ENCODE measurements around the gene SEC61B. TPM values are rescaled to one million over a fixed set of nuclear protein-coding genes. Genes with fewer than 3 reads are reported as not detected.
A peak's percentile ranks its signal among the peaks of the same experiment; 100 is the strongest.

The SEC61B gene
- total RNA-seq, 2 experiments from 2014 or later: 161 to 166 TPM

DNA sequence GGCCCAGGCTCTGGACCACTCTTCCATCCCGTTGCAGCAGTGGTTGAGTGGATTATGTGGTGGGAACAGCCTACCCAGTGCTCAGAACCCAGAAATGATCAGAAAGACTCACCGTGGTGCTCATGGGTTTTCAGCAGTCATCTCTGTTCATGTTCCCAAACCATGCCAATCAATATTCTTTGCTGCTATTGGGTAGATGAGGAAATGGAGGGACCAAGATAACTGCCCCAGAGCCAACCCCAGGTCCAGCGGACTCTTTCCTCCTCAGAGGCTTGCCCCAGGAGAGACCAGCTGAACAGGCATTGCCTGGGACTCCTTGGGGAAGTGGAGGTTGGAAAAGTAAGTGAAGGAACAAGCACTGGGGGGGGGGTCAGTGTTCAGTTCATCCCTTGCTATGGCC lies 38.5 kb upstream of the SEC61B start:
- Mint-ChIP-seq H3K4me3 (no peak overlapping the region), H3K27ac (no peak overlapping the region), H3K9me3 (no peaks in the 10 kb centered on the region), H3K36me3 (no peaks in the 10 kb centered on the region), H3K4me1 (ENCODE audit: low read depth) (peaks cover 43% of the 10 kb centered on the region), H3K27me3 (no peaks in the 10 kb centered on the region)
- intact Hi-C loops (cut with micrococcal nuclease): loop anchor here (2.0 to 10.0 kb wide), 8 partner anchors 21 to 1411 kb away; partner anchors contain the start of genes NR4A3 and SEC61B
- CTCF ChIA-PET: interaction anchor here (1.5 to 5.1 kb wide), 4 partner anchors 10 to 29 kb away, joined by 6 to 35 read pairs (median 14); no protein-coding TSS in a partner anchor
- POLR2A ChIA-PET: no interaction called here
- no peak for DNase-seq

DNA sequence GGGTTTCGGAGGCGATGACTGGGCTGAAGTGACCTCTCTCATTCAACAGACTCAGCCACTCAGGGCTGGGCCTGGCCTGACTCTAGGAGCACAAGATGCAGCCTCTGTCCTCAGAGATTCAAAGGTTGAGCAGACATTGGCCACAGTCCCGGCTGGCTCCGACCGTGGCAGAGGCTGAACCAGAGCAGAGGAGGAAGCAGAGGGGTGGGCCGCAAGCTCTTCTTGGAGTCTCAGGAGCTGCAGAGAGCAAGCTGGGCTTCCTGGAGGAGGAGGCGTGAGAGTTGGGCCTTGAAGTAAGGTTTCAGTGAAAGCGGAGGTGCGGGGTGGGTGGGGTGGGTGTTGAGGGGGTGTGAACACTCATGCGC lies 38.0 kb upstream of the SEC61B start:
- Mint-ChIP-seq H3K9me3 (no peaks in the 10 kb centered on the region), H3K36me3 (no peaks in the 10 kb centered on the region), H3K4me3 (no peak overlapping the region), H3K27ac (no peak overlapping the region), H3K27me3 (no peaks in the 10 kb centered on the region), H3K4me1 (ENCODE audit: low read depth) (peaks cover 38% of the 10 kb centered on the region)
- intact Hi-C loops (cut with micrococcal nuclease): loop anchor here (2.0 to 10.0 kb wide), 8 partner anchors 21 to 1411 kb away; partner anchors contain the start of genes NR4A3 and SEC61B
- DNase-seq: no peak
- ChIA-PET CTCF (interaction anchor here (0.6 to 5.1 kb wide), 24 partner anchors 10 to 829 kb away, joined by 3 to 35 read pairs (median 4); partner anchors contain the start of genes ALG2 and SEC61B), POLR2A (no interaction called here)

DNA sequence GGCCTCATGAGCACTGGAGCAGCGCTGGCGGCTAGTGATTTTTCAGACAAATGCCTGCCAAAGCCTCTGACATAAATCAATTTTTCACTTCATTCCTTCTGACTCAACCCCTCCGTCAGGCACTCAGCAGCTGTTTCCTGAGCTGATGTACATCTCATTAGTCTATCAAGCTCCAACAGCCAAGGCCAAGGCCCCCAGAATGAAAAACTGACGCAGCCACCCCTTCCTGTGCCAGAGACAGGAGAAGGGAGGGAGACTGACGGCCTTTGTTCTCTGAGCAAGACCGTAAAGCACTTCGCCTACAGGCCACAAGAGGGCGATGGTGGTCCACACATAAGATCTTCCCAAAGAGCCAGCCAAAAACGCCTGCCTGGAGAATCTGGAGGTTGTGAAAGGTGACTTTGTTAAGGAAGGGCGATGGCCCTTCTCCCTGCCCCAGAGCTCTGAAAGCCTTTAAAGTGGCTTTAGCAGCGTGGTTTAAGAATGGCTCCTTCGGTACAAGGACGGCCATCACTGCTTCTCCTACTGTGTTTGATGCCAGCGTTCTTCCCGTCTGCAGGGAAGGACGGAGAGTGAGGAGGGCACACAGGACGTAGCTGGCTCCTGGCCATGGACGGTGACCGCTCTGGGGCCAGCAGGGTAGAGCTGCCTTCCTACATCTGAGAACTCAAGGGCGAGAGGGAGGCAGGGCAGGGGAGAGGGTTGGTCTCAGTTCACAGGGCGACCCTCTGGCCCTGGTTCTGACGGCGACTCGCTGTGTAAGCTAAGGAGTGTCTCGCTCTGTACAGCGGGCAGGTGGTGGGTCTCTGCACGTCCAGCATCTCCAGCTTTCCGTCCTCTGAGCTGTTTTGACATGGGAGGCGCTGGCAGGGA lies 37.4 kb upstream of the SEC61B start:
- no peak overlapping the region for H3K27ac Mint-ChIP-seq
- no peaks in the 10 kb centered on the region for H3K9me3 Mint-ChIP-seq
- H3K36me3 Mint-ChIP-seq: no peaks in the 10 kb centered on the region
- peak; percentile 86 for DNase-seq
- peaks cover 33% of the 10 kb centered on the region for H3K4me1 Mint-ChIP-seq (ENCODE audit: low read depth)
- CTCF ChIA-PET: interaction anchor here (0.6 to 5.1 kb wide), 36 partner anchors 10 to 1139 kb away, joined by 3 to 35 read pairs (median 4); partner anchors contain the start of genes ALG2 and SEC61B
- intact Hi-C loops (cut with micrococcal nuclease): loop anchor here (2.0 to 10.0 kb wide), 8 partner anchors 22 to 1410 kb away; partner anchors contain the start of genes NR4A3 and SEC61B
- no peaks in the 10 kb centered on the region for H3K27me3 Mint-ChIP-seq
- H3K4me3 Mint-ChIP-seq: no peak overlapping the region
- POLR2A ChIA-PET: no interaction called here

DNA sequence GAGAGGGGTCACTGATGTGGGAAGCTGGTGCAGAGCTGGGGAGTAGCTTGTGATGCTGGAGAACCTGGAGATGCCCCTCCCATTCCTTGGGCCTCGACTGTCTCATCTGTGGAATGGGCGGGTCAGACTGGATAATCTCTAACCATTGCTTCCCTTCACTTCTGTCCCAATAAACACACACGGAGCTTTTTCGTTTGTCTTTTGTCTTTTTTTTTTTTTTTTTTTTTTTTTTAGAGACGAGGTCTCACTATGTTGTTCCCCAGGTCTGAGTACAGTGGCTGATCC lies 36.8 kb upstream of the SEC61B start:
- DNase-seq: no peak
- intact Hi-C loops (cut with micrococcal nuclease): loop anchor here (2.0 to 10.0 kb wide), 6 partner anchors 22 to 1410 kb away; partner anchors contain the start of gene SEC61B
- H3K27me3 Mint-ChIP-seq: no peaks in the 10 kb centered on the region
- no peak overlapping the region for H3K4me3 Mint-ChIP-seq
- ChIA-PET POLR2A (no interaction called here), CTCF (interaction anchor here (0.6 to 5.1 kb wide), 32 partner anchors 9 to 1138 kb away, joined by 3 to 35 read pairs (median 4); partner anchors contain the start of genes ALG2 and SEC61B)
- H3K4me1 Mint-ChIP-seq (ENCODE audit: low read depth): peaks cover 29% of the 10 kb centered on the region
- no peaks in the 10 kb centered on the region for H3K9me3 Mint-ChIP-seq
- H3K36me3 Mint-ChIP-seq: no peaks in the 10 kb centered on the region
- no peak overlapping the region for H3K27ac Mint-ChIP-seq

DNA sequence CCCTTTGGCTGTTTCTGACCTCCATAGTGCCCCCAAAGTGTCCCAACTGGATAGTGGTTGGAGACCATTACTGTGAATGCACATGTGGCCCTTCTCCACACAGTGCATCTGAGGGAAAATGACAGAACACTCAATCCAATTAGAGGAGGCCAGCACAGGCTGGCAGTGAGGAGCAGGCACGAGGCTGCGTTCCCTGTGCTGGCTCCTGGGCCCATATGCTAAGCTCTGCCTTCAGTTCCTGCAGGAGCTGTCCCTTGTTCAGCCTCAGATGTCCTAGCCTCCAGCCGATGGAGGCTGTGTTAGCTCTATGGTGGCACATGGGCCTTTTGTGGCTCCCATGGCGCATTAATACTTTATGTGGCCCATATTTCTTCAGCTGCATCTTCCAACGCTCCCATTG lies 36.1 kb upstream of the SEC61B start:
- Mint-ChIP-seq H3K4me1 (ENCODE audit: low read depth) (peaks cover 23% of the 10 kb centered on the region), H3K27ac (no peak overlapping the region), H3K4me3 (no peak overlapping the region), H3K36me3 (no peaks in the 10 kb centered on the region), H3K9me3 (no peaks in the 10 kb centered on the region), H3K27me3 (no peaks in the 10 kb centered on the region)
- no peak for DNase-seq
- intact Hi-C loops (cut with micrococcal nuclease): loop anchor here (2.0 to 10.0 kb wide), 6 partner anchors 23 to 1409 kb away; partner anchors contain the start of gene SEC61B
- ChIA-PET POLR2A (no interaction called here), CTCF (interaction anchor here (0.6 to 5.1 kb wide), 13 partner anchors 8 to 825 kb away, joined by 3 to 35 read pairs (median 8); partner anchors contain the start of genes ALG2 and SEC61B)

DNA sequence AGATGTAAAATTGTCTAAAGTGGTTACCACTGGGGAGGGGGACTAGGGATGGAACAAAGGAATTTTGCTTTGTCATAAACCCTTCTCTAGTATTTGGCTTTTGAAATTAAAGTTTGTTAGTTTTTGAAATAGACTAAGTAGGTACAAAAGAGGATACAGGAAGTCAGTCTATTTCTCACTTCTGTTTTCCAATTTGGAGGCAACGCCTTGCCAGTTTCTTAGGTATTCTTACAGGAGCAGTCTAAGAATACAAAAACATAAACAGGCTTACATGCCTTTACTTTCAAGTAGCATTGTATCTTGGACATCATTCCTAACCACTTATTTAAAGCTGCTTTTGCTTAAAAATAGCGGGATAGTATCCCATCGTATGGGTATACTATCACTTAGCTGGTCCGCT lies 34.8 kb upstream of the SEC61B start:
- Mint-ChIP-seq H3K27me3 (no peaks in the 10 kb centered on the region), H3K4me1 (ENCODE audit: low read depth) (peaks cover 11% of the 10 kb centered on the region), H3K27ac (no peak overlapping the region), H3K36me3 (no peaks in the 10 kb centered on the region), H3K9me3 (no peaks in the 10 kb centered on the region), H3K4me3 (no peak overlapping the region)
- POLR2A ChIA-PET: no interaction called here
- CTCF ChIA-PET: interaction anchor here (0.9 kb wide), 2 partner anchors 9 to 44 kb away, joined by 4 to 5 read pairs; no protein-coding TSS in a partner anchor
- DNase-seq: no peak
- intact Hi-C loops (cut with micrococcal nuclease): loop anchor here (10.0 kb wide), 4 partner anchors 1027 to 1407 kb away; no protein-coding TSS in a partner anchor

DNA sequence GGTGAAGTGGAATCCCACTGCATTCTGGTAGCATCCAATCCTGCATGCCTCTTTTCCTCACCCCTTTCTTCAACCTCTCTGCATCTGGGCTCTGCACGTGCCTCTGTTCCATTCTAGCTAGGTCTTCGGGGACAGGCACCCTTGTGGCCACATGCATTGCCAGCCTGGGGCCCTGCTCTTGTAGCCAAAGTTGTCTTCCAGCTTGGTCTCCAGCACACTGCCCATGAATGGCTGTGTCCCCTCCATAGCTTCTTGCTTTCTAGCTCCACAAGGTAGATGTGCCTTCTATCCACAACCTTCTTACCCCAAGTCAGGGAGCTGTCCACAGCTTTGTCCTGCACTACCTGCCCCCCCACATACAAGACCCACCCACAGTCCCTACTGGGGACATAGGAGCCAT lies 32.9 kb upstream of the SEC61B start:
- intact Hi-C loops (cut with micrococcal nuclease): loop anchor here (10.0 kb wide), 4 partner anchors 1026 to 1406 kb away; no protein-coding TSS in a partner anchor
- no peaks in the 10 kb centered on the region for H3K36me3 Mint-ChIP-seq
- ChIA-PET POLR2A (interaction anchor here (1.9 kb wide), 1 partner anchor 8 kb away, joined by 4 read pairs; no protein-coding TSS in a partner anchor), CTCF (no interaction called here)
- H3K27me3 Mint-ChIP-seq: no peaks in the 10 kb centered on the region
- no peak overlapping the region for H3K27ac Mint-ChIP-seq
- H3K4me1 Mint-ChIP-seq (ENCODE audit: low read depth): peaks cover 3% of the 10 kb centered on the region
- no peaks in the 10 kb centered on the region for H3K9me3 Mint-ChIP-seq
- no peak overlapping the region for H3K4me3 Mint-ChIP-seq
- no peak for DNase-seq

DNA sequence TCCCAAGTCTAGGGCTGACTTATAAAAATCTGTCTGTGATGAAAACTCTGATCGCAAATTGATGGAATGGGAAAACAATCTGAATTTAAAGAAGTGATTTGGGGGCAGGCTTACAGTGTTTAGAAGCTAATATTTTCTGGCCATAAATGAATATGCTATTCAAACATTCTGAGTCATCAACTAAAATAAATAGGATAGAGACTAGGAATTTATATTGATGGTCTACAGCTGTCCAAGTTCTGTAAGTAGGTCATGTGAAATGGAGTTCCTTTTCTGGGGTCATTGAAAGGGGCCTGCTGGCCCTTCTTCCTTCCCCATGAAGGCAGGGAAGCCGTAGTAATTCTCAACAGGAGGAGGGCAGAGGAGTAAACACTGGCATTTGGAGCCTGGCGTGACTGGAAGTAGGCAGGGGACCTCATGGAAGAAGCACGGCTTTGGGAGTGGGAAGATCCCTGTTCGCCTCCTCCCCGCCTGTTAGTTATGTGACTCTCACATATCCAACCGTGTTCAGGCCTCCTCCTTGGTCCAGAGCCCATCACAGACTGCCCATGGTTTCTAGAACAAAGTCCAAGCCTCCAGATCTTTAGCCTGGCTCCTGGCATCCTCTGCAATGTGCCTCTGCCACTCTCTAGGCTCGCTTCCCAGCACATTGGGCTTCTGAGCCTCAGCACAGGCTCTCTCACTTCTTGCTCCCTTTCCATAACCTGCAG lies 32.0 kb upstream of the SEC61B start:
- Mint-ChIP-seq H3K4me1 (ENCODE audit: low read depth) (no peaks in the 10 kb centered on the region), H3K27me3 (no peaks in the 10 kb centered on the region), H3K4me3 (no peak overlapping the region), H3K27ac (no peak overlapping the region), H3K9me3 (no peaks in the 10 kb centered on the region), H3K36me3 (no peaks in the 10 kb centered on the region)
- ChIA-PET POLR2A (no interaction called here), CTCF (interaction anchor here (1.0 kb wide), 1 partner anchor 42 kb away, joined by 3 read pairs; no protein-coding TSS in a partner anchor)
- DNase-seq: no peak
- intact Hi-C loops (cut with micrococcal nuclease): loop anchor here (10.0 kb wide), 4 partner anchors 1025 to 1405 kb away; no protein-coding TSS in a partner anchor

DNA sequence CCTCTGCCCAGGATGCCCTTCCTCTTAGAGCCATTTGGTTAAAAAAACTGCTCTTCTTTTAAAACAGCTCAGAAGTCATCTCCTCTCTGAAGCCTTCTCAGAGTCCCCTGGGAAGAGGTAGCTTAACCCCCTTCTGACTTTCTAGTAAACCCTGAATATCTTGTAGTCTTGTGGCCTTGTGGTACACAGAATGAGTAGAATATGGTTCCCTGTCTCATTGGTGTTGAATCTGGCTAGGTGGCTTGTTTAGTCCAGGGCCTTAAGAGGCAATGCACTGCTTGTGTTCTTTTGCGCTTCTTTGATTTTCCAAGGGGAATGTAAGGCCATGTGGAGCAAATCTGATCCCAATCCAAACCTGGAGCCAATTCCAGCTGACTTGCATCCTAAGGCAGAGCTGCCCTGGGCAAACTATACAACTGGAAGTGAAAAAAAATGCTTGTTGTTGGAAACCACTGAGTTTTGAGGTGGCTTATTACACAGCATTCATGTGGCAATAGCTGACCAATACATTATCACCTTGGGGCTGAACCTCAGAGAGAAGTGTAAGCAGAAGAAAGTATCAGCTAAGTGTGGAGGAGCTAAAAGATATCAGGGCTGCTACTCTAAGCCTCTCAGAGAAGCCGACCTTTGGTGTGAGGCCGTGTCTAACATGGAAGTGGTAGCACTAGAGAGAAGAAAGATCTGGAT lies 31.3 kb upstream of the SEC61B start:
- Mint-ChIP-seq H3K27me3 (no peaks in the 10 kb centered on the region), H3K4me3 (no peak overlapping the region), H3K9me3 (no peaks in the 10 kb centered on the region), H3K36me3 (no peaks in the 10 kb centered on the region), H3K27ac (no peak overlapping the region), H3K4me1 (ENCODE audit: low read depth) (no peaks in the 10 kb centered on the region)
- intact Hi-C loops (cut with micrococcal nuclease): no loop called here
- ChIA-PET CTCF (interaction anchor here (1.0 to 1.5 kb wide), 2 partner anchors 41 to 50 kb away, joined by 3 read pairs; no protein-coding TSS in a partner anchor), POLR2A (no interaction called here)
- no peak for DNase-seq

DNA sequence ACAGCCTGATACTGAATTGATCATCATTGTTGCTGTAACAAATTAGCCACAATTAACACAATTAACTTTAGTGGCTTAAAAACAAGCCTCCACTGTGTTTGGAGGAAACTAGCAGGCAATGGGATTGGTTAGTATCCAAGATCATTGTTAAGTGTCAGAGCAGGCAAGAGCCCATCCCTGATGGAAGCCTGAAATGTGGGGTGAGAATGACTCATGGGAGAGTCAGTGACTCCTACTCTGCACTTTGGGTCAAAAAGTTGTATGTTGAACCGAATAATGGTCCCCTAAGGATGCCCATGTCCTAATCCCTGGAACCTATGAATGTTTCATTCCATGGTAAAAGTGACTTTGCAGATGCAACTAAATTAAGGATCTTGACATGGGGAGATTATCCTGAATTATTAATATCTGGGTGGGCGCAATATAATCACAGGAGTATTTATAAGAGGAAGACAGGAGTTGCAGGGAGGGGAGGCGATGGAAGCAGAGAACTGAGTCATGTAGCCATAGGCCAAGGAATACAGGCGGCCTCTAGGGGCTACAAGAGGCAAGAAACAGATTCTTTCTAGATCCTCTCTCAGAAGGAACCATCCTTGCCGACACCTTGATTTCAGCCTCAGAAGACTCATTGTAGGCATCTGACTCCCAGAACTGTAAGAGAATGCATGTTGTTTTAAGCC lies 29.2 kb upstream of the SEC61B start:
- CTCF ChIA-PET: interaction anchor here (2.6 kb wide), 1 partner anchor 8 kb away, joined by 8 read pairs; no protein-coding TSS in a partner anchor
- Mint-ChIP-seq H3K4me3 (no peak overlapping the region), H3K9me3 (no peaks in the 10 kb centered on the region), H3K36me3 (no peaks in the 10 kb centered on the region), H3K4me1 (ENCODE audit: low read depth) (no peaks in the 10 kb centered on the region), H3K27me3 (no peaks in the 10 kb centered on the region), H3K27ac (no peak overlapping the region)
- POLR2A ChIA-PET: no interaction called here
- DNase-seq: no peak
- intact Hi-C loops (cut with micrococcal nuclease): no loop called here

DNA sequence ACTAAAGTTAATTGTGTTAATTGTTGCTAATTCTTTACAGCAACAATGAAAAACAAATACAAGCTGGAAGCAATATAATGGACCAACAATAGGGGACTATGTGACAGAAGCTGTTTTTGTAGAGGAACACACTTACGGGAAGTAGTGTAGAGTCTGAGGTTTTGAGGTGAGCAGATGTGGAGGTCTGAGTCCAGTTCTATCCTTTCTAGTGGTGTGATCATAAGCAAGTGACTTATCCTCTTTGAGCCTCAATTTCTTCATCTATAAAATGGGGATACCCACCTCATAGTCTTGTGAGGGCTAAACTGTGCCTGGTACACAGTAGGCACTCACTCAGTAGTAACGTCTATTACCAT lies 28.6 kb upstream of the SEC61B start:
- H3K27ac Mint-ChIP-seq: no peak overlapping the region

More for the DNA sequence above, 28.6 kb upstream of the SEC61B start:
- no peak for DNase-seq
- no peaks in the 10 kb centered on the region for H3K27me3 Mint-ChIP-seq
- no peak overlapping the region for H3K4me3 Mint-ChIP-seq
- intact Hi-C loops (cut with micrococcal nuclease): no loop called here
- POLR2A ChIA-PET: no interaction called here
- H3K4me1 Mint-ChIP-seq (ENCODE audit: low read depth): no peaks in the 10 kb centered on the region
- no peaks in the 10 kb centered on the region for H3K9me3 Mint-ChIP-seq
- H3K36me3 Mint-ChIP-seq: no peaks in the 10 kb centered on the region
- CTCF ChIA-PET: interaction anchor here (2.6 kb wide), 1 partner anchor 9 kb away, joined by 8 read pairs; no protein-coding TSS in a partner anchor

Data from activated CD4-positive, alpha-beta memory T cell treated with anti-CD3 and anti-CD28 coated beads for 36 hours (primary cell).